NT2/D1 (cell line): ENCODE data around the gene CNGA2.

Experiments
- SUZ12 ChIP-seq: IDR thresholded peaks from 2 replicates; pipeline ENCODE4 v1.6.1; 2011; ENCODE audit not compliant: insufficient read length, insufficient read depth; ENCODE audit errors: extremely low read depth
- YY1 ChIP-seq: IDR thresholded peaks from 2 replicates; pipeline ENCODE4 v1.6.1; 2011; ENCODE audit not compliant: insufficient read length, insufficient read depth
- ZNF274 ChIP-seq: IDR thresholded peaks from 2 replicates; pipeline ENCODE4 v1.6.1; 2011; ENCODE audit warnings: mild to moderate bottlenecking, low read depth, low read length

DNA sequence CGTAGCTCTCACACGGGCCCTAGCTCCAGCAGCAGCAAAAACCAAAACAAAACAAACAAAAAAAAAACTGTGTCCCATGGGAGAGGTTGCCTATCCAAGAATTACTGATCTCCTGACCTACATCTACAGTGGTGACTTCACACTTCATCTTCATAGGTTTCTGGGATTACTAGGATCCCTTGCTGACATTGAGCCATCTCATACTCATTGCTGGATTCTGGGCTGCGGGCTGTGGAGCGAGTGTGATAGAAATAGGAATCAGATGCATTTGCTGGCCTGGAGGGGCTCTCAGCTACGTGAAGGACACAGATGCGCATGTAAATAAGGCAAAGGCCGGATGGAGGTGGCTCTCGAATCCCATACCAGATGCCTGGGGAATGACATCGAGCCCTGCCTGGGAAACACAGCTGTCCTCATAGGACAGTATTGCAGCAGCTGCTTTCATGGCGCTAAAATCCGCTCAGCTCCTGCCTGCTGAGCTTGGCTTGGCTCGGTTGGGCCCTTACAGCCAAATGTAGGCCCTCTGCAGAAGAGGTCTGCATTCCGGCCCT lies 41.7 kb downstream of the CNGA2 start:
- TF ChIP-seq ZNF274 (no peak), YY1 (no peak), SUZ12 (no peak)
